ENCODE data around the gene SMIM41.
"Not testable (repeated sequence)": the region's sequence is repeated elsewhere in the genome, so short reads cannot be mapped to it uniquely, and the experiment has no call there.

- TF ChIP-seq CTCF (conservative IDR thresholded peaks at IDR 0.05; ENCODE audit: low read depth, low read length), result peak; percentile 51; the same call in 1 of the 2 replicates
- TF ChIP-seq EZH2 (IDR thresholded peaks at IDR 0.05; ENCODE audit: low read length, unreplicated experiment), result not testable (repeated sequence)
Observed at GRCh38 chr12:52116222-52117125, 37.0 kb downstream of the SMIM41 start.

All from PC-3 (cell line).